Hepatocyte (in vitro differentiated cells): ENCODE measurements around the gene PIGR. TPM values are rescaled to one million over a fixed set of nuclear protein-coding genes. Genes with fewer than 3 reads are reported as not detected.

Source experiments
- DNase-seq: peaks from one replicate; pipeline ENCODE4 v3.0.0-alpha.2; 2016; ENCODE audit warnings: low spot score
- H2AFZ ChIP-seq: fragments of 200-600 bp; sonication (generic); 2 replicates; pipeline ENCODE4 v1.6.0; 2016; ENCODE audit warnings: antibody characterized with exemption, mild to moderate bottlenecking
- H3K27ac ChIP-seq: fragments of 200-600 bp; sonication (generic); 2 replicates; pipeline ENCODE4 v1.5.1; 2016; ENCODE audit warnings: mild to moderate bottlenecking
- H3K27me3 ChIP-seq: fragments of 200-600 bp; sonication (generic); 2 replicates; pipeline ENCODE4 v1.6.1; 2016
- H3K36me3 ChIP-seq: fragments of 200-600 bp; sonication (generic); replicated peaks from 2 replicates; pipeline ENCODE4 v1.5.1; 2016; ENCODE audit warnings: low read depth; ENCODE audit not compliant: insufficient read depth
- H3K4me1 ChIP-seq: fragments of 200-600 bp; sonication (generic); 2 replicates; pipeline ENCODE4 v1.5.1; 2016; ENCODE audit warnings: mild to moderate bottlenecking, moderate library complexity; ENCODE audit not compliant: insufficient read depth
- H3K4me2 ChIP-seq: fragments of 200-600 bp; sonication (generic); 2 replicates; pipeline ENCODE4 v1.6.0; 2016
- H3K4me3 ChIP-seq: fragments of 200-600 bp; sonication (generic); 2 replicates; pipeline ENCODE4 v1.5.1; 2016; ENCODE audit warnings: mild to moderate bottlenecking
- H3K79me2 ChIP-seq: fragments of 200-600 bp; sonication (generic); 2 replicates; pipeline ENCODE4 v1.6.0; 2017; ENCODE audit warnings: mild to moderate bottlenecking
- H3K9me2 ChIP-seq: fragments of 200-600 bp; sonication (generic); replicated peaks from 2 replicates; pipeline ENCODE4 v1.6.0; 2017; ENCODE audit warnings: mild to moderate bottlenecking; ENCODE audit not compliant: insufficient read depth
- H3K9me3 ChIP-seq: fragments of 200-600 bp; sonication (generic); 2 replicates; pipeline ENCODE4 v1.5.1; 2016; ENCODE audit warnings: low read depth, mild to moderate bottlenecking
- H4K20me1 ChIP-seq: fragments of 200-600 bp; sonication (generic); 2 replicates; pipeline ENCODE4 v1.6.0; 2016; ENCODE audit warnings: mild to moderate bottlenecking; ENCODE audit not compliant: insufficient read depth, poor library complexity, severe bottlenecking
- EZH2 ChIP-seq: fragments of 200-600 bp; sonication (generic); IDR thresholded peaks from 2 replicates; pipeline ENCODE4 v1.6.1; 2016; ENCODE audit warnings: antibody characterized with exemption, mild to moderate bottlenecking, borderline replicate concordance
- EZH2phosphoT487 ChIP-seq: fragments of 200-600 bp; sonication (generic); IDR thresholded peaks from one replicate; pipeline ENCODE4 v1.6.1; 2018; ENCODE audit warnings: antibody characterized with exemption, mild to moderate bottlenecking, low read depth, moderate library complexity; ENCODE audit not compliant: unreplicated experiment, severe bottlenecking
- WGBS: methylation state at CpG from one replicate; pipeline ENCODE4 v1.1.6; 2016; ENCODE audit warnings: low lambda C conversion rate; ENCODE audit errors: missing lambda C conversion rate; 5-methylcytosine and 5-hydroxymethylcytosine counted together
- polyA plus RNA-seq: library from polyadenylated mRNA; unstranded; fragments of >200 nt; fragmentation: Nextera tagmentation; extraction: Ambion mirVana; gene quantifications from 2 replicates; pipeline ENCODE4 v1.2.1, GENCODE V29; 2016
- total RNA-seq: library from RNA; depleted of rRNA; stranded (reverse); fragments of >200 nt; gene quantifications from 2 replicates; pipeline ENCODE4 v1.2.3, GENCODE V29; 2014
- TF ChIP-seq, protein P1 (sequence below): fragments of 200-600 bp; sonication (generic); IDR thresholded peaks from 2 replicates; pipeline ENCODE4 v1.5.1; 2016; ENCODE audit warnings: antibody characterized with exemption, mild to moderate bottlenecking; ENCODE audit not compliant: poor library complexity

The PIGR gene
- total and polyA plus RNA-seq, 2 experiments from 2014 or later, result 8.1 to 22.9 TPM

DNA sequence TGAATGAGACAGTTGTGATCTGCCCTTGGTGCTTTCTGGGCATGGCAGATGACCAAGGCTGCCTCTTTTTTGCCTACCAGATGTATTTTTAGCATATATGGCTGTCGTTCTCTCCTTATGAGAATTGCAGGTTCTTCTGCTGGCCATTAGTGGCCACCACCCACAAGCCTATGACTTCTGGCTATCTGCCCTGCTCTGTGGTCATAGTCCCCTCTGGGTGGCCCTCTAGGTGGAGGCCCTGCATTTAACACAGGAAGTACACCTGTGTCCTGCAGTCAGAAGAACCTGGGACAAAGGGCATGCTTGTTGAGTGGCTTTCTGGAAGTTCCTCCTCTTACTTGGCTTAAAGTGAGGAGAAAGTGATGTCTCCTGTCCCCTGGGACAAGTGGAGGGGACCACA, 17.5 kb upstream of the PIGR start:
- Histone ChIP-seq H3K9me2 (no peaks in the 10 kb centered on the region), H4K20me1 (no peaks in the 10 kb centered on the region), H2AFZ (no peak overlapping the region), H3K27ac (no peak overlapping the region), H3K36me3 (no peaks in the 10 kb centered on the region), H3K9me3 (no peaks in the 10 kb centered on the region), H3K4me2 (no peak overlapping the region), H3K4me1 (peaks cover 4% of the 10 kb centered on the region), H3K27me3 (no peaks in the 10 kb centered on the region), H3K79me2 (no peaks in the 10 kb centered on the region), H3K4me3 (no peak overlapping the region)
- no peak for TF ChIP-seq EZH2
- TF ChIP-seq, protein P1, sequence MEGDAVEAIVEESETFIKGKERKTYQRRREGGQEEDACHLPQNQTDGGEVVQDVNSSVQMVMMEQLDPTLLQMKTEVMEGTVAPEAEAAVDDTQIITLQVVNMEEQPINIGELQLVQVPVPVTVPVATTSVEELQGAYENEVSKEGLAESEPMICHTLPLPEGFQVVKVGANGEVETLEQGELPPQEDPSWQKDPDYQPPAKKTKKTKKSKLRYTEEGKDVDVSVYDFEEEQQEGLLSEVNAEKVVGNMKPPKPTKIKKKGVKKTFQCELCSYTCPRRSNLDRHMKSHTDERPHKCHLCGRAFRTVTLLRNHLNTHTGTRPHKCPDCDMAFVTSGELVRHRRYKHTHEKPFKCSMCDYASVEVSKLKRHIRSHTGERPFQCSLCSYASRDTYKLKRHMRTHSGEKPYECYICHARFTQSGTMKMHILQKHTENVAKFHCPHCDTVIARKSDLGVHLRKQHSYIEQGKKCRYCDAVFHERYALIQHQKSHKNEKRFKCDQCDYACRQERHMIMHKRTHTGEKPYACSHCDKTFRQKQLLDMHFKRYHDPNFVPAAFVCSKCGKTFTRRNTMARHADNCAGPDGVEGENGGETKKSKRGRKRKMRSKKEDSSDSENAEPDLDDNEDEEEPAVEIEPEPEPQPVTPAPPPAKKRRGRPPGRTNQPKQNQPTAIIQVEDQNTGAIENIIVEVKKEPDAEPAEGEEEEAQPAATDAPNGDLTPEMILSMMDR, result no peak
- no peak for TF ChIP-seq EZH2phosphoT487
- no peak for DNase-seq
- WGBS, result 69% methylated on average over 1 of the region's 1 CpG

DNA sequence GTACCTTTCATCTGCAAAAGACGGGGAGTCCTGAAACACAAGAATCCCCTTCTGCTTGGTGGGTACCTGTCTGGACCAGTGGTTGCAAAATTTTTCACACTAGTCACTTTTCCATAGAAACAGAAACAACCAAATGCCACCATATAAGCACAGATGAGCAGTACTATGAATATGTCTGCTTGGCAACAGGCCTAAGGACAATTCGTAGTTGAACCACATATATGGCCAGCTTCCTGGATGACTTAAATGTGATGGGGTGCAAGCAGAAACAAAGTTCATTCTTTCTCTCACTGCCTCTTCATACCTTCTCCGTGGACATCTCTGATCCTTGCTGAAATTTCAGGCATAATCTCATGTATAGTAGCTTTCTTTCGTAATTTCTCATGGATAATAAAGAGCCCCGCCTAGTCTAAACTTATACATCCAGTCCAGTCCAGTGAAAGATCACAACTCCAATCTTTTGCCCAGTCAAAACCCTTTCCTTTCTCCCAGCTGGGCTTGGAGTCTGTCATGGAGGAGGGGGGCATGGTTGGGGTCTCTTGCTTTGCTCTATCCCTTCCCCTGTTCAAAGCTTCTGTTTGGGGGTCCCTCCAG, 16.9 kb upstream of the PIGR start:
- no peak overlapping the region for H2AFZ ChIP-seq

DNA sequence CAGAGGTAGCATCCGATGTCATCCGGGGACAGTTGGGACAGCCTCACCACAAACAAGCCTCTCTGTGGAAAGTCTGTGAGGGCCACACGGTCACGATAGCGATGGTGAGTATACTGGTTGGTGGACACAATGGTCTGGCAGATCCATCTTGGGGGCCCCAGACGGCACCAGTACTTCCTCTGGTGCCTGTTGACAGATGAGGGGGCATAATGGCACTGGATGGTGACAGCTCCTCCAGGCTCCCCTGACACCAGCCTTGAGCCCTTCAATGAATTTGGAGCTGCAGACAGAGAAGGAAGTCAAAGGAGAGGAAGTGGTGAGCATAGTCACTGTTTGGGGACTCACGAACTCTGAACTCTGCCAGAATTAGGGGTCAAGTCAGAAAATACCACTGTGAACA, 16.0 kb upstream of the PIGR start:
- Histone ChIP-seq H3K4me3 (no peak overlapping the region), H3K4me1 (no peaks in the 10 kb centered on the region), H3K4me2 (no peak overlapping the region), H3K79me2 (no peaks in the 10 kb centered on the region), H3K27me3 (no peaks in the 10 kb centered on the region), H3K36me3 (no peaks in the 10 kb centered on the region), H3K9me3 (no peaks in the 10 kb centered on the region), H4K20me1 (no peaks in the 10 kb centered on the region), H2AFZ (no peak overlapping the region), H3K27ac (no peak overlapping the region), H3K9me2 (no peaks in the 10 kb centered on the region)
- WGBS, result 94% methylated on average over 7 of the region's 7 CpGs
- DNase-seq, result no peak
- TF ChIP-seq, protein P1, result no peak
- TF ChIP-seq EZH2phosphoT487 (no peak), EZH2 (no peak)

More for the DNA sequence above, 16.9 kb upstream of the PIGR start:
- Histone ChIP-seq H3K4me1 (no peaks in the 10 kb centered on the region), H3K27me3 (no peaks in the 10 kb centered on the region), H3K9me2 (no peaks in the 10 kb centered on the region), H3K4me3 (no peak overlapping the region), H3K9me3 (no peaks in the 10 kb centered on the region), H3K27ac (no peak overlapping the region), H3K36me3 (no peaks in the 10 kb centered on the region), H3K4me2 (no peak overlapping the region), H3K79me2 (no peaks in the 10 kb centered on the region), H4K20me1 (no peaks in the 10 kb centered on the region)
- TF ChIP-seq EZH2 (no peak), EZH2phosphoT487 (no peak)
- TF ChIP-seq, protein P1, result no peak
- DNase-seq, result no peak
- WGBS, result 87% methylated on average over 5 of the region's 5 CpGs

DNA sequence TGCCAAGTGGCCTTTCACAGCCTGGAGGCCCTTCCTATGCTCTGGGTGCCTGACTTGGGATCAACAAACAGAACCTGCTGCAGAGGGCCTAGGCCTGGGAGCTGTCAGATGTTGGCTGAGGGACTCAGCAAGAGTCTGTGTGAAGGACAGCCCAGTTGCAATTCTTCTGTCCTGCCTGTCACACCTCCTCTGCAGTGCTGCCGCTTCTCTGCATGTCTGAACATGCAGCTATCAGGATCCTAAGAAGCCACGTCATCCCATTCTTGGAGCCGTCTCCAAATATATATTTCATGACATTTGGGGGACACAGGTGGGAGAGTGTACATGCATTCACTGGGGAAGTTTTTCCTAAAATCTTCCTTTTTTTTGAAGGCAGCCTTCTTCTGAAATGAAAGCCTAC, 15.4 kb upstream of the PIGR start:
- Histone ChIP-seq H3K27ac (no peak overlapping the region), H3K79me2 (no peaks in the 10 kb centered on the region), H3K36me3 (no peaks in the 10 kb centered on the region), H3K4me2 (no peak overlapping the region), H2AFZ (no peak overlapping the region), H3K27me3 (no peaks in the 10 kb centered on the region), H3K4me1 (no peaks in the 10 kb centered on the region), H3K4me3 (no peak overlapping the region), H3K9me3 (no peaks in the 10 kb centered on the region), H3K9me2 (no peaks in the 10 kb centered on the region), H4K20me1 (no peaks in the 10 kb centered on the region)
- DNase-seq, result no peak
- 87% methylated on average over 3 of the region's 3 CpGs for WGBS
- TF ChIP-seq EZH2phosphoT487, result no peak
- no peak for TF ChIP-seq EZH2
